Neuronal stem cell (in vitro differentiated cells): ENCODE measurements around the gene UTP25.

Experiments used
- DNase-seq: peaks from one replicate; pipeline ENCODE4 v3.0.0-alpha.2; 2013; ENCODE audit warnings: low spot score
- H2AFZ ChIP-seq: one replicate; pipeline ENCODE4 v1.6.1; 2013; ENCODE audit warnings: mild to moderate bottlenecking, low read length, inconsistent platforms
- H2AK5ac ChIP-seq: 2 replicates; pipeline ENCODE4 v1.6.1; 2013; ENCODE audit warnings: low read depth, mild to moderate bottlenecking, inconsistent platforms, low read length, moderate library complexity, mixed read lengths
- H2BK120ac ChIP-seq: 2 replicates; pipeline ENCODE4 v1.6.1; 2013; ENCODE audit warnings: low read depth, mild to moderate bottlenecking, inconsistent platforms, low read length, moderate library complexity, mixed read lengths
- H2BK12ac ChIP-seq: one replicate; pipeline ENCODE4 v1.6.1; 2013; ENCODE audit warnings: low read length, inconsistent platforms
- H2BK15ac ChIP-seq: 2 replicates; pipeline ENCODE4 v1.6.1; 2013; ENCODE audit warnings: mild to moderate bottlenecking, low read length, inconsistent platforms, mixed read lengths
- H2BK5ac ChIP-seq: one replicate; pipeline ENCODE4 v1.6.1; 2013; ENCODE audit warnings: inconsistent platforms, mild to moderate bottlenecking, low read length, moderate library complexity
- H3K14ac ChIP-seq: one replicate; pipeline ENCODE4 v1.6.1; 2013; ENCODE audit warnings: low read length, inconsistent platforms
- H3K18ac ChIP-seq: 2 replicates; pipeline ENCODE4 v1.6.1; 2013; ENCODE audit warnings: low read length, inconsistent platforms
- H3K23ac ChIP-seq: 2 replicates; pipeline ENCODE4 v1.6.1; 2013; ENCODE audit warnings: low read depth, mild to moderate bottlenecking, mixed read lengths, low read length, inconsistent platforms; ENCODE audit not compliant: poor library complexity
- H3K27ac ChIP-seq: replicated peaks from 3 replicates; pipeline ENCODE4 v1.5.1; 2013; ENCODE audit warnings: low read length, inconsistent platforms
- H3K27me3 ChIP-seq, 3 experiments: 2 replicates each; pipeline ENCODE4 v1.6.1; 2013; ENCODE audit warnings: low read length in 3 of 3, mild to moderate bottlenecking in 2 of 3, inconsistent platforms in 1 of 3, low read depth in 1 of 3, mixed read lengths in 1 of 3, moderate library complexity in 1 of 3; ENCODE audit not compliant: control insufficient read depth in 3 of 3, insufficient read depth in 3 of 3
- H3K36me3 ChIP-seq, 2 donors: replicated peaks in 1 of 2; 2 replicates each; pipeline ENCODE4 v1.6.1; 2013; ENCODE audit warnings: low read length in 2 of 2; ENCODE audit not compliant: control insufficient read depth in 2 of 2, insufficient read depth in 2 of 2
- H3K4ac ChIP-seq: 2 replicates; pipeline ENCODE4 v1.6.1; 2013; ENCODE audit warnings: inconsistent platforms, mild to moderate bottlenecking, low read length, moderate library complexity
- H3K4me1 ChIP-seq, 2 donors: 1 replicate in 1 of 2; 2 replicates in 1 of 2; pipeline ENCODE4 v1.6.1; 2013; ENCODE audit warnings: low read length in 2 of 2, low read depth in 1 of 2; ENCODE audit not compliant: control insufficient read depth in 2 of 2, insufficient read depth in 1 of 2
- H3K4me2 ChIP-seq: one replicate; pipeline ENCODE4 v1.6.1; 2013; ENCODE audit warnings: mild to moderate bottlenecking, low read length, inconsistent platforms; ENCODE audit not compliant: insufficient read depth, poor library complexity, severe bottlenecking
- H3K4me3 ChIP-seq, 2 donors: 2 replicates each; pipeline ENCODE4 v1.5.1; 2013; ENCODE audit warnings: low read length in 2 of 2, mild to moderate bottlenecking in 2 of 2, inconsistent platforms in 1 of 2, moderate library complexity in 1 of 2
- H3K79me1 ChIP-seq: one replicate; pipeline ENCODE4 v1.6.1; 2013; ENCODE audit warnings: low read depth, mild to moderate bottlenecking, inconsistent platforms, low read length, moderate library complexity
- H3K9ac ChIP-seq: one replicate; pipeline ENCODE4 v1.6.1; 2013; ENCODE audit warnings: mild to moderate bottlenecking, low read depth, low read length, inconsistent platforms; ENCODE audit not compliant: poor library complexity
- H3K9me3 ChIP-seq, 2 donors: replicated peaks in 1 of 2; 2 replicates each; pipeline versions ENCODE3 to v1.6.1; 2013; ENCODE audit warnings: low read length in 2 of 2, mild to moderate bottlenecking in 2 of 2, inconsistent platforms in 1 of 2, low read depth in 1 of 2, mixed read lengths in 1 of 2, moderate library complexity in 1 of 2; ENCODE audit not compliant: control insufficient read depth in 2 of 2, insufficient read depth in 1 of 2
- H4K8ac ChIP-seq: one replicate; pipeline ENCODE4 v1.6.1; 2013; ENCODE audit warnings: low read depth, mild to moderate bottlenecking, inconsistent platforms, low read length, moderate library complexity
- H4K91ac ChIP-seq: one replicate; pipeline ENCODE4 v1.6.1; 2013; ENCODE audit warnings: low read length, low read depth, mild to moderate bottlenecking, inconsistent platforms; ENCODE audit not compliant: poor library complexity
- WGBS, 2 donors: extraction: QIAGEN DNeasy Blood & Tissue Kit; methylation state at CpG; one replicate each; pipeline ENCODE4 v1.1.7; 2013; ENCODE audit warnings: missing lambda C conversion rate in 2 of 2, mixed read lengths in 1 of 2; ENCODE audit not compliant: insufficient read length in 2 of 2, insufficient replicate concordance in 1 of 2; ENCODE audit errors: extremely low coverage in 2 of 2; 5-methylcytosine and 5-hydroxymethylcytosine counted together

The UTP25 gene

GRCh38 chr1:209819058-209819457 lies 8.7 kb upstream of the UTP25 start:
- Histone ChIP-seq H4K8ac (no peak overlapping the region), H3K36me3 (no peaks in the 10 kb centered on the region), H3K27ac (no peak overlapping the region), H3K79me1 (no peaks in the 10 kb centered on the region), H2BK5ac (no peak overlapping the region), H3K4ac (no peak overlapping the region), H3K4me3 (no peak overlapping the region), H3K4me2 (no peak overlapping the region), H2BK15ac (no peak overlapping the region), H3K14ac (no peak overlapping the region), H3K9ac (no peak overlapping the region), H4K91ac (no peak overlapping the region), H3K4me1 (peaks cover 0 to 6% of the 10 kb centered on the region in 2 donors), H3K27me3 (peaks cover 0 to 33% (median 0%) of the 10 kb centered on the region in 3 experiments), H2BK12ac (no peak overlapping the region), H3K18ac (no peak overlapping the region), H2AFZ (no peak overlapping the region), H2AK5ac (no peak overlapping the region), H3K23ac (no peak overlapping the region), H3K9me3 (no peaks in the 10 kb centered on the region), H2BK120ac (no peak overlapping the region)
- WGBS, 2 donors = no CpG with 5 or more reads among the region's 1 CpG
- no peak for DNase-seq

- H2BK5ac ChIP-seq = no peak overlapping the region
- no CpG with 5 or more reads among the region's 4 CpGs for WGBS, 2 donors
Measured at GRCh38 chr1:209820986-209821385, 6.8 kb upstream of the UTP25 start.

GRCh38 chr1:209822706-209823105 lies 5.1 kb upstream of the UTP25 start:
- Histone ChIP-seq H2BK15ac (no peak overlapping the region), H3K4me1 (peaks cover 0 to 6% of the 10 kb centered on the region in 2 donors), H2BK5ac (no peak overlapping the region), H2AK5ac (no peak overlapping the region), H3K27ac (no peak overlapping the region), H3K23ac (no peak overlapping the region), H3K36me3 (no peaks in the 10 kb centered on the region), H2BK12ac (no peak overlapping the region), H3K4ac (no peak overlapping the region), H3K14ac (no peak overlapping the region), H4K91ac (no peak overlapping the region), H3K9ac (no peak overlapping the region), H3K79me1 (no peaks in the 10 kb centered on the region), H4K8ac (peak overlapping the region; percentile 6), H3K4me3 (no peak overlapping the region), H3K9me3 (no peaks in the 10 kb centered on the region), H2AFZ (peak overlapping the region; percentile 76), H3K18ac (peak overlapping the region; percentile 33), H2BK120ac (no peak overlapping the region), H3K27me3 (peaks cover 0 to 11% (median 0%) of the 10 kb centered on the region in 3 experiments), H3K4me2 (no peak overlapping the region)
- no CpG with 5 or more reads among the region's 7 CpGs for WGBS, 2 donors
- no peak for DNase-seq

More at GRCh38 chr1:209820986-209821385, 6.8 kb upstream of the UTP25 start:
- no peak overlapping the region for H3K18ac ChIP-seq
- peaks cover 0 to 22% (median 0%) of the 10 kb centered on the region in 3 experiments for H3K27me3 ChIP-seq
- no peak overlapping the region for H3K4ac ChIP-seq
- no peaks in the 10 kb centered on the region for H3K79me1 ChIP-seq
- no peak overlapping the region for H2BK15ac ChIP-seq
- no peak overlapping the region for H4K8ac ChIP-seq
- no peak overlapping the region for H2BK12ac ChIP-seq
- H4K91ac ChIP-seq = no peak overlapping the region
- no peak overlapping the region for H2BK120ac ChIP-seq
- H2AFZ ChIP-seq = no peak overlapping the region
- peaks cover 0 to 6% of the 10 kb centered on the region in 2 donors for H3K4me1 ChIP-seq
- H3K4me3 ChIP-seq = no peak overlapping the region
- no peak overlapping the region for H2AK5ac ChIP-seq
- H3K14ac ChIP-seq = no peak overlapping the region
- H3K9ac ChIP-seq = no peak overlapping the region
- no peaks in the 10 kb centered on the region for H3K9me3 ChIP-seq
- no peak overlapping the region for H3K27ac ChIP-seq
- H3K23ac ChIP-seq = no peak overlapping the region
- DNase-seq = no peak
- no peaks in the 10 kb centered on the region for H3K36me3 ChIP-seq
- H3K4me2 ChIP-seq = no peak overlapping the region

GRCh38 chr1:209823143-209824041 lies 4.4 kb upstream of the UTP25 start:
- Histone ChIP-seq H3K14ac (no peak overlapping the region), H2BK15ac (no peak overlapping the region), H4K91ac (no peak overlapping the region), H3K4me3 (no peak overlapping the region), H2AFZ (peak overlapping the region; percentile 76), H3K36me3 (no peaks in the 10 kb centered on the region), H2BK12ac (no peak overlapping the region), H3K27ac (no peak overlapping the region), H3K79me1 (no peaks in the 10 kb centered on the region), H3K4me1 (peaks cover 0 to 6% of the 10 kb centered on the region in 2 donors), H3K4me2 (no peak overlapping the region), H2BK5ac (no peak overlapping the region), H3K4ac (no peak overlapping the region), H3K27me3 (peaks cover 0 to 8% (median 0%) of the 10 kb centered on the region in 3 experiments), H2BK120ac (no peak overlapping the region), H4K8ac (no peak overlapping the region), H3K9me3 (no peaks in the 10 kb centered on the region), H2AK5ac (no peak overlapping the region), H3K18ac (no peak overlapping the region), H3K23ac (no peak overlapping the region), H3K9ac (no peak overlapping the region)
- DNase-seq = peak; percentile 39
- no CpG with 5 or more reads among the region's 12 CpGs for WGBS, 2 donors
